Upper lobe of left lung (tissue), 4 donors: ENCODE measurements around the gene ABCE1.

Experiments
- EP300 ChIP-seq, 4 donors: sonication (generic); formaldehyde crosslinking; IDR thresholded peaks; one replicate each; pipeline ENCODE4 v1.5.1; 2017; ENCODE audit warnings: antibody characterized with exemption in 4 of 4, control low read depth in 2 of 4
- POLR2A ChIP-seq, 4 donors: fragments of 450-650 bp; IDR thresholded peaks; one replicate each; pipeline ENCODE4 v1.5.1; 2016 to 2017; ENCODE audit warnings: antibody characterized with exemption in 4 of 4, mild to moderate bottlenecking in 2 of 4
- TF ChIP-seq, protein P1 (sequence below), 6 experiments: fragments of 450-650 bp in 4 of 6; fragments of 200-600 bp in 2 of 6; sonication (generic) in 2 of 6; IDR thresholded peaks; one replicate each; pipeline ENCODE4 v1.5.1; 2016 to 2019; ENCODE audit warnings: antibody characterized with exemption in 6 of 6

DNA sequence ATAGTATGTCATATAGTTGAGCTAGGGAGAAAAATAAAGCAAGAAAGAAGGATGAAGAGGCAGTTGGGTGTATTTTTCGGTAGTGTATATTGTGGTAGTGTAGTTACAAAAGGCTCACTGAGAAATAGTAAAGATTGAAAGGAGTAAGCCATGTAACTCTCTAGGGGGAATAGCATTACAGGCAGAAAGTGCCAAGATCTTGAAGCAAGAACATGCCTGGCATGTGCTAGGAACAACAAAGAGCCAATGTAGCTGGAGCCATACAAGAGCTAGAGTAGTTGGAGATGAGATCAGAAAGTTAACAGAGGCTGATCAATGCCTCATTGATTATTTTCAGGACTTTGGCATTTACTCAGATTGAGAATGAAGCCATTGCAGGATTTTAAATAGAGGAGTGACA is 3.0 kb downstream of the ABCE1 start:
- TF ChIP-seq POLR2A (IDR thresholded peaks at IDR 0.05) (no peak), EP300 (IDR thresholded peaks at IDR 0.05) (no peak)
- TF ChIP-seq, protein P1, sequence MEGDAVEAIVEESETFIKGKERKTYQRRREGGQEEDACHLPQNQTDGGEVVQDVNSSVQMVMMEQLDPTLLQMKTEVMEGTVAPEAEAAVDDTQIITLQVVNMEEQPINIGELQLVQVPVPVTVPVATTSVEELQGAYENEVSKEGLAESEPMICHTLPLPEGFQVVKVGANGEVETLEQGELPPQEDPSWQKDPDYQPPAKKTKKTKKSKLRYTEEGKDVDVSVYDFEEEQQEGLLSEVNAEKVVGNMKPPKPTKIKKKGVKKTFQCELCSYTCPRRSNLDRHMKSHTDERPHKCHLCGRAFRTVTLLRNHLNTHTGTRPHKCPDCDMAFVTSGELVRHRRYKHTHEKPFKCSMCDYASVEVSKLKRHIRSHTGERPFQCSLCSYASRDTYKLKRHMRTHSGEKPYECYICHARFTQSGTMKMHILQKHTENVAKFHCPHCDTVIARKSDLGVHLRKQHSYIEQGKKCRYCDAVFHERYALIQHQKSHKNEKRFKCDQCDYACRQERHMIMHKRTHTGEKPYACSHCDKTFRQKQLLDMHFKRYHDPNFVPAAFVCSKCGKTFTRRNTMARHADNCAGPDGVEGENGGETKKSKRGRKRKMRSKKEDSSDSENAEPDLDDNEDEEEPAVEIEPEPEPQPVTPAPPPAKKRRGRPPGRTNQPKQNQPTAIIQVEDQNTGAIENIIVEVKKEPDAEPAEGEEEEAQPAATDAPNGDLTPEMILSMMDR (IDR thresholded peaks at IDR 0.05), result no peak
